Ishikawa (cell line): ENCODE measurements around the gene ERBB3.

ENCODE experiments used
- CEBPB ChIP-seq: IDR thresholded peaks from 2 replicates; pipeline ENCODE4 v1.6.1; 2012
- CREB1 ChIP-seq: IDR thresholded peaks from 2 replicates; pipeline ENCODE4 v1.6.1; 2012; ENCODE audit warnings: low read depth
- EP300 ChIP-seq: IDR thresholded peaks from 2 replicates; pipeline ENCODE4 v1.6.1; 2012; ENCODE audit warnings: borderline replicate concordance
- FOXM1 ChIP-seq: IDR thresholded peaks from 2 replicates; pipeline ENCODE4 v1.6.1; 2012; ENCODE audit warnings: low read depth, borderline replicate concordance
- NFIC ChIP-seq: IDR thresholded peaks from 2 replicates; pipeline ENCODE4 v1.6.1; 2012
- TAF1 ChIP-seq: IDR thresholded peaks from 2 replicates; pipeline ENCODE4 v1.6.1; 2012; ENCODE audit warnings: low read depth, mild to moderate bottlenecking
- YY1 ChIP-seq: IDR thresholded peaks from 2 replicates; pipeline ENCODE4 v1.6.1; 2012; ENCODE audit warnings: low read depth
- ZBTB7A ChIP-seq: IDR thresholded peaks from 2 replicates; pipeline ENCODE4 v1.6.1; 2012; ENCODE audit warnings: low read depth
- TF ChIP-seq, protein P1 (sequence below): IDR thresholded peaks from 2 replicates; pipeline ENCODE4 v1.6.1; 2012
- TF ChIP-seq, protein P2 (sequence below): IDR thresholded peaks from 2 replicates; pipeline ENCODE4 v1.6.1; 2012; ENCODE audit warnings: low read depth, mild to moderate bottlenecking
- TF ChIP-seq, protein P3 (sequence below): IDR thresholded peaks from 2 replicates; pipeline ENCODE4 v1.6.1; 2012

DNA sequence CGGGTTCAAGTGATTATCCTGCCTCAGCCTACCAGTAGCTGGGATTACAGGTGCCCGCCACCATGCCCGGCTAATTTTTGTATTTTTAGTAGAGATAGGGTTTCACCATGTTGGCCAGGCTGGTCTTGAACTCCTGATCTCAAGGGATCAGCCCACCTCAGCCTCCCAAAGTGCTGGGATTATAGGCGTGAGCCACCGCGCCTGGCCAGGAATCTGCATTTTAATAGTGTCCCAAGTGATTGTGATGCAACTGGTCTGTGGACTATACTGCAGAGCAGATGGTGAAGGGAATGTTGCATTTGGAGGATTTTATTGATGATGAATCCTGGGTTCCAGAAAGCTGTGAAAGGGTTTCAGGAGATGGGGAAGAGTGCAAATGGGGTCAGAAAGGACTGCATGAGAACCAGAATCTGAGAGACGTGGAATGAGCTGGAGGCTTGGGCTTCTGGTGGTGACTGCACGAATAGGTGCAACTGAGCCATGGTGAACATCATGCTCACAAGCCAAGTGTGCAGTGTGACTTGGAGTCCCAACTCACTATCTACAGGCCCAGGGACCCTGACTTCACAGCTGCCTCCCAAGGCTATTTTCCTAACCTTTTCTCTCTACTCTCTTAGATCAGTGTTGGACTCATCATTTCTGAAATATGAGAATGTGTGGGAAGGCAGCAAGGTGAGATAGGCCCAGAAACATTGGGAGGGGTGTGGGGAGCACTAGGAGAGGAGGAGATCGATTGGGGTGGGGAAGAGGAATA, 33.8 kb upstream of the ERBB3 start:
- no peak for TF ChIP-seq EP300
- TF ChIP-seq CEBPB, result no peak; the same call in 1 of the 2 replicates
- TF ChIP-seq, protein P1, sequence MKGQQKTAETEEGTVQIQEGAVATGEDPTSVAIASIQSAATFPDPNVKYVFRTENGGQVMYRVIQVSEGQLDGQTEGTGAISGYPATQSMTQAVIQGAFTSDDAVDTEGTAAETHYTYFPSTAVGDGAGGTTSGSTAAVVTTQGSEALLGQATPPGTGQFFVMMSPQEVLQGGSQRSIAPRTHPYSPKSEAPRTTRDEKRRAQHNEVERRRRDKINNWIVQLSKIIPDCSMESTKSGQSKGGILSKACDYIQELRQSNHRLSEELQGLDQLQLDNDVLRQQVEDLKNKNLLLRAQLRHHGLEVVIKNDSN, result no peak
- no peak for TF ChIP-seq CREB1
- TF ChIP-seq YY1, result no peak
- TF ChIP-seq, protein P2, sequence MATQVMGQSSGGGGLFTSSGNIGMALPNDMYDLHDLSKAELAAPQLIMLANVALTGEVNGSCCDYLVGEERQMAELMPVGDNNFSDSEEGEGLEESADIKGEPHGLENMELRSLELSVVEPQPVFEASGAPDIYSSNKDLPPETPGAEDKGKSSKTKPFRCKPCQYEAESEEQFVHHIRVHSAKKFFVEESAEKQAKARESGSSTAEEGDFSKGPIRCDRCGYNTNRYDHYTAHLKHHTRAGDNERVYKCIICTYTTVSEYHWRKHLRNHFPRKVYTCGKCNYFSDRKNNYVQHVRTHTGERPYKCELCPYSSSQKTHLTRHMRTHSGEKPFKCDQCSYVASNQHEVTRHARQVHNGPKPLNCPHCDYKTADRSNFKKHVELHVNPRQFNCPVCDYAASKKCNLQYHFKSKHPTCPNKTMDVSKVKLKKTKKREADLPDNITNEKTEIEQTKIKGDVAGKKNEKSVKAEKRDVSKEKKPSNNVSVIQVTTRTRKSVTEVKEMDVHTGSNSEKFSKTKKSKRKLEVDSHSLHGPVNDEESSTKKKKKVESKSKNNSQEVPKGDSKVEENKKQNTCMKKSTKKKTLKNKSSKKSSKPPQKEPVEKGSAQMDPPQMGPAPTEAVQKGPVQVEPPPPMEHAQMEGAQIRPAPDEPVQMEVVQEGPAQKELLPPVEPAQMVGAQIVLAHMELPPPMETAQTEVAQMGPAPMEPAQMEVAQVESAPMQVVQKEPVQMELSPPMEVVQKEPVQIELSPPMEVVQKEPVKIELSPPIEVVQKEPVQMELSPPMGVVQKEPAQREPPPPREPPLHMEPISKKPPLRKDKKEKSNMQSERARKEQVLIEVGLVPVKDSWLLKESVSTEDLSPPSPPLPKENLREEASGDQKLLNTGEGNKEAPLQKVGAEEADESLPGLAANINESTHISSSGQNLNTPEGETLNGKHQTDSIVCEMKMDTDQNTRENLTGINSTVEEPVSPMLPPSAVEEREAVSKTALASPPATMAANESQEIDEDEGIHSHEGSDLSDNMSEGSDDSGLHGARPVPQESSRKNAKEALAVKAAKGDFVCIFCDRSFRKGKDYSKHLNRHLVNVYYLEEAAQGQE, result no peak
- TF ChIP-seq TAF1, result no peak
- no peak for TF ChIP-seq FOXM1
- no peak for TF ChIP-seq NFIC
- no peak for TF ChIP-seq ZBTB7A
- TF ChIP-seq, protein P3, sequence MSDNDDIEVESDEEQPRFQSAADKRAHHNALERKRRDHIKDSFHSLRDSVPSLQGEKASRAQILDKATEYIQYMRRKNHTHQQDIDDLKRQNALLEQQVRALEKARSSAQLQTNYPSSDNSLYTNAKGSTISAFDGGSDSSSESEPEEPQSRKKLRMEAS, result no peak
